Skeletal muscle tissue (tissue), 4 donors: Measurements from ENCODE around the gene LRP5. TPM values are rescaled to one million over a fixed set of nuclear protein-coding genes. Genes with fewer than 3 reads are reported as not detected.
A peak's percentile ranks its signal among the peaks of the same experiment; 100 is the strongest.
"Not testable (repeated sequence)": the region's sequence is repeated elsewhere in the genome, so short reads cannot be mapped to it uniquely, and the experiment has no call there.

ENCODE experiments used
- H3K27ac ChIP-seq: one replicate; pipeline ENCODE4 v1.7.0; 2013; ENCODE audit warnings: mild to moderate bottlenecking, low read depth, low read length, inconsistent platforms
- H3K27me3 ChIP-seq, 3 donors: one replicate each; pipeline ENCODE4 v1.7.0; 2013; ENCODE audit warnings: low read length in 3 of 3; ENCODE audit not compliant: control insufficient read depth in 3 of 3, insufficient read depth in 3 of 3
- H3K36me3 ChIP-seq, 3 donors: one replicate each; pipeline ENCODE4 v1.7.0; 2013; ENCODE audit warnings: low read length in 3 of 3; ENCODE audit not compliant: control insufficient read depth in 3 of 3, insufficient read depth in 3 of 3
- H3K4me1 ChIP-seq, 3 donors: one replicate each; pipeline ENCODE4 v1.7.0; 2013; ENCODE audit warnings: low read length in 3 of 3, mild to moderate bottlenecking in 3 of 3; ENCODE audit not compliant: control insufficient read depth in 3 of 3, insufficient read depth in 3 of 3
- H3K4me3 ChIP-seq, 3 donors: one replicate each; pipeline ENCODE4 v1.7.0; 2013; ENCODE audit warnings: low read length in 3 of 3
- H3K9ac ChIP-seq, 3 donors: one replicate each; pipeline ENCODE4 v1.7.0; 2013; ENCODE audit warnings: low read length in 3 of 3, mild to moderate bottlenecking in 3 of 3, moderate library complexity in 2 of 3, low read depth in 1 of 3
- H3K9me3 ChIP-seq, 3 donors: one replicate each; pipeline ENCODE4 v1.7.0; 2013; ENCODE audit warnings: low read length in 3 of 3; ENCODE audit not compliant: control insufficient read depth in 3 of 3
- total RNA-seq: library from RNA; depleted of rRNA; stranded (reverse); fragments of >200 nt; gene quantifications from one replicate; pipeline ENCODE4 v1.2.3, GENCODE V29; 2014
- donor health status: Osteomylitis.

Gene LRP5
- total RNA-seq, 1 donor from 2014 or later: 31.3 TPM

GRCh38 chr11:68468217-68468828 lies 155.9 kb downstream of the LRP5 start:
- Histone ChIP-seq H3K9me3 (no peaks in the 10 kb centered on the region), H3K9ac (no peak overlapping the region), H3K4me1 (peaks cover 63 to 81% (median 67%) of the 10 kb centered on the region in 3 donors), H3K27me3 (no peaks in the 10 kb centered on the region), H3K36me3 (no peaks in the 10 kb centered on the region), H3K27ac (no peak overlapping the region), H3K4me3 (no peak overlapping the region)

- H3K9ac ChIP-seq: no peak overlapping the region
- no peak overlapping the region for H3K27ac ChIP-seq
- no peak overlapping the region for H3K4me3 ChIP-seq
- H3K9me3 ChIP-seq: no peaks in the 10 kb centered on the region
- no peaks in the 10 kb centered on the region for H3K36me3 ChIP-seq
- no peaks in the 10 kb centered on the region for H3K27me3 ChIP-seq
- H3K4me1 ChIP-seq: peaks cover 60 to 77% (median 68%) of the 10 kb centered on the region in 3 donors
These were observed 156.7 kb downstream of the LRP5 start for GRCh38 chr11:68469122-68469521.

- Histone ChIP-seq H3K4me1 (peaks cover 60 to 75% (median 65%) of the 10 kb centered on the region in 3 donors), H3K9ac (no peak overlapping the region), H3K9me3 (no peaks in the 10 kb centered on the region), H3K27ac (no peak overlapping the region), H3K36me3 (no peaks in the 10 kb centered on the region), H3K27me3 (no peaks in the 10 kb centered on the region), H3K4me3 (peak overlapping the region in 1 of 3 donors; percentile 41)
These were observed 157.3 kb downstream of the LRP5 start for GRCh38 chr11:68469642-68470041.

- H3K4me1 ChIP-seq: peaks cover 56 to 70% (median 62%) of the 10 kb centered on the region in 3 donors
- no peaks in the 10 kb centered on the region for H3K27me3 ChIP-seq
- H3K4me3 ChIP-seq: peak overlapping the region in 1 of 3 donors; percentile 10
- H3K27ac ChIP-seq: no peak overlapping the region
- no peaks in the 10 kb centered on the region for H3K36me3 ChIP-seq
- H3K9me3 ChIP-seq: no peaks in the 10 kb centered on the region
- H3K9ac ChIP-seq: no peak overlapping the region
These were observed 158.0 kb downstream of the LRP5 start for GRCh38 chr11:68470304-68470811.

GRCh38 chr11:68471360-68472340 lies 159.3 kb downstream of the LRP5 start:
- peaks cover 47 to 61% (median 53%) of the 10 kb centered on the region in 3 donors for H3K4me1 ChIP-seq
- no peaks in the 10 kb centered on the region for H3K27me3 ChIP-seq
- no peaks in the 10 kb centered on the region for H3K36me3 ChIP-seq
- H3K9me3 ChIP-seq: no peaks in the 10 kb centered on the region
- H3K27ac ChIP-seq: no peak overlapping the region
- H3K4me3 ChIP-seq: peak overlapping the region; percentile 16 to 41 (median 31)
- H3K9ac ChIP-seq: no peak overlapping the region

GRCh38 chr11:68472778-68473177 lies 160.4 kb downstream of the LRP5 start:
- Histone ChIP-seq H3K9ac (no peak overlapping the region), H3K27me3 (no peaks in the 10 kb centered on the region), H3K4me1 (peaks cover 43 to 56% (median 49%) of the 10 kb centered on the region in 3 donors), H3K36me3 (no peaks in the 10 kb centered on the region), H3K4me3 (no peak overlapping the region), H3K27ac (no peak overlapping the region), H3K9me3 (no peaks in the 10 kb centered on the region)

- H3K4me1 ChIP-seq: peaks cover 36 to 49% (median 43%) of the 10 kb centered on the region in 3 donors
- no peaks in the 10 kb centered on the region for H3K9me3 ChIP-seq
- no peak overlapping the region for H3K4me3 ChIP-seq
- H3K27ac ChIP-seq: no peak overlapping the region
- no peak overlapping the region for H3K9ac ChIP-seq
- H3K36me3 ChIP-seq: no peaks in the 10 kb centered on the region
- H3K27me3 ChIP-seq: no peaks in the 10 kb centered on the region
These were observed 161.3 kb downstream of the LRP5 start for GRCh38 chr11:68473693-68474092.

GRCh38 chr11:68475626-68476025 lies 163.2 kb downstream of the LRP5 start:
- not testable (repeated sequence) for H3K4me3 ChIP-seq, H3K9me3 ChIP-seq, H3K9ac ChIP-seq, H3K36me3 ChIP-seq, H3K27ac ChIP-seq, H3K27me3 ChIP-seq
- peaks cover 22 to 34% (median 31%) of the 10 kb centered on the region in 3 donors for H3K4me1 ChIP-seq

- Histone ChIP-seq H3K27me3 (no peaks in the 10 kb centered on the region), H3K36me3 (peaks cover 0 to 3% (median 0%) of the 10 kb centered on the region in 3 donors), H3K9ac (no peak overlapping the region), H3K4me1 (peaks cover 15 to 27% (median 18%) of the 10 kb centered on the region in 3 donors), H3K9me3 (no peaks in the 10 kb centered on the region), H3K4me3 (no peak overlapping the region), H3K27ac (no peak overlapping the region)
These were observed 167.0 kb downstream of the LRP5 start for GRCh38 chr11:68479390-68479789.

GRCh38 chr11:68480193-68480592 lies 167.8 kb downstream of the LRP5 start:
- Histone ChIP-seq H3K27me3 (no peaks in the 10 kb centered on the region), H3K4me1 (peaks cover 15 to 27% (median 18%) of the 10 kb centered on the region in 3 donors), H3K9ac (no peak overlapping the region), H3K36me3 (peaks cover 0 to 3% (median 0%) of the 10 kb centered on the region in 3 donors), H3K9me3 (no peaks in the 10 kb centered on the region), H3K4me3 (no peak overlapping the region), H3K27ac (no peak overlapping the region)
